ENCODE data around the gene COX4I1. TPM values are rescaled to one million over a fixed set of nuclear protein-coding genes. Genes with fewer than 3 reads are reported as not detected.

The COX4I1 gene
- total and polyA plus RNA-seq, 9 of the 15 experiments (the other 6 are each of a cell fraction or from before 2014, with no cell fraction given), result 651 to 2,356 (median 1,032) TPM

DNA sequence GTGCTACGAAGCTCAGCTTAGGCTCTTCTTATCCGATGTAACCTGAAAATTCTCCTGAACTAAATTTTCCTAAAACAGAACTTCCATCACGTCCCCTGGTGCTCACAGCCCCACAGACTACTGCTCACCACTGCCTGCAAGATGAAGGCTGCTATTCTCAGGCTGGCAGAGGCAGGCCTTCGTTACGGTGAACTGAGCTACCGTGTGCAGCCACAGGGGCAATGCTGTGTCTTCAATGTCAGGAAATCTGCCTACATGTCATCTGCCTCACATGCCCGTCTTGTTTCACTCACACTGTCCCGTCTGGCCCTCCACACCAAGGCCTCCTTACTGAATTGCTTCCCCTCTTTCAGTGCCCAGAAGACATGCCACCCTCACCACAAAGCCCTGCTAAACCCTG, 16.1 kb upstream of the COX4I1 start (continued):
- TF ChIP-seq E2F5 (CRISPR knock-in tag; IDR thresholded peaks at IDR 0.05) (no peak), JUN (IDR thresholded peaks at IDR 0.05; ENCODE audit: borderline replicate concordance, low read depth, low read length) (no peak), JUN (CRISPR knock-in tag; IDR thresholded peaks at IDR 0.05; ENCODE audit: borderline replicate concordance) (no peak), ZNF324 (CRISPR knock-in tag; IDR thresholded peaks at IDR 0.05) (no peak), UBTF (IDR thresholded peaks at IDR 0.05; ENCODE audit: borderline replicate concordance in 1 of 2, low read depth in 2 of 2, low read length in 2 of 2) (no peak), XRCC3 (IDR thresholded peaks at IDR 0.05) (no peak), TSC22D4 (tag; IDR thresholded peaks at IDR 0.05) (no peak), MCM2 (IDR thresholded peaks at IDR 0.05; ENCODE audit: low read depth) (no peak), SMARCB1 (IDR thresholded peaks at IDR 0.05; ENCODE audit: insufficient read length, low read depth) (no peak)
- TF ChIP-seq, protein P1, sequence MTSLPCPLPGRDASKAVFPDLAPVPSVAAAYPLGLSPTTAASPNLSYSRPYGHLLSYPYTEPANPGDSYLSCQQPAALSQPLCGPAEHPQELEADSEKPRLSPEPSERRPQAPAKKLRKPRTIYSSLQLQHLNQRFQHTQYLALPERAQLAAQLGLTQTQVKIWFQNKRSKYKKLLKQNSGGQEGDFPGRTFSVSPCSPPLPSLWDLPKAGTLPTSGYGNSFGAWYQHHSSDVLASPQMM (CRISPR knock-in tag; IDR thresholded peaks at IDR 0.05), result no peak
- TF ChIP-seq, protein P2, sequence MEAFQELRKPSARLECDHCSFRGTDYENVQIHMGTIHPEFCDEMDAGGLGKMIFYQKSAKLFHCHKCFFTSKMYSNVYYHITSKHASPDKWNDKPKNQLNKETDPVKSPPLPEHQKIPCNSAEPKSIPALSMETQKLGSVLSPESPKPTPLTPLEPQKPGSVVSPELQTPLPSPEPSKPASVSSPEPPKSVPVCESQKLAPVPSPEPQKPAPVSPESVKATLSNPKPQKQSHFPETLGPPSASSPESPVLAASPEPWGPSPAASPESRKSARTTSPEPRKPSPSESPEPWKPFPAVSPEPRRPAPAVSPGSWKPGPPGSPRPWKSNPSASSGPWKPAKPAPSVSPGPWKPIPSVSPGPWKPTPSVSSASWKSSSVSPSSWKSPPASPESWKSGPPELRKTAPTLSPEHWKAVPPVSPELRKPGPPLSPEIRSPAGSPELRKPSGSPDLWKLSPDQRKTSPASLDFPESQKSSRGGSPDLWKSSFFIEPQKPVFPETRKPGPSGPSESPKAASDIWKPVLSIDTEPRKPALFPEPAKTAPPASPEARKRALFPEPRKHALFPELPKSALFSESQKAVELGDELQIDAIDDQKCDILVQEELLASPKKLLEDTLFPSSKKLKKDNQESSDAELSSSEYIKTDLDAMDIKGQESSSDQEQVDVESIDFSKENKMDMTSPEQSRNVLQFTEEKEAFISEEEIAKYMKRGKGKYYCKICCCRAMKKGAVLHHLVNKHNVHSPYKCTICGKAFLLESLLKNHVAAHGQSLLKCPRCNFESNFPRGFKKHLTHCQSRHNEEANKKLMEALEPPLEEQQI (IDR thresholded peaks at IDR 0.05), result no peak
